ENCODE data around the gene NUP42. TPM values are rescaled to one million over a fixed set of nuclear protein-coding genes. Genes with fewer than 3 reads are reported as not detected.

NUP42 gene
- total and polyA plus RNA-seq, 10 of the 15 experiments (the other 5 are each of a cell fraction or from before 2014, with no cell fraction given): 48.6 to 124 (median 74.3) TPM

GRCh38 chr7:23181684-23182553 is at the start of gene NUP42 (continued):
- no peak for TF ChIP-seq CUX1 (IDR thresholded peaks at IDR 0.05; ENCODE audit: insufficient replicate concordance, low read depth, low read length)
- TF ChIP-seq STAT1 (conservative IDR thresholded peaks at IDR 0.05): no peak
- no peak; the same call in 1 of the 2 replicates for TF ChIP-seq ZBTB40 (IDR thresholded peaks at IDR 0.05; ENCODE audit: borderline replicate concordance)
- no peak for TF ChIP-seq BCLAF1 (IDR thresholded peaks at IDR 0.05)
